Right atrium auricular region (tissue), 2 donors: ENCODE results near the gene ENOX2. TPM values are rescaled to one million over a fixed set of nuclear protein-coding genes. Genes with fewer than 3 reads are reported as not detected.

Source experiments
- DNase-seq: peaks from one replicate; pipeline ENCODE4 v3.0.0-alpha.2; 2019; ENCODE audit warnings: low spot score
- H3K27ac ChIP-seq, 2 donors: fragments of 200-600 bp; sonication (generic); 1 replicate in 1 of 2; 2 replicates in 1 of 2; pipeline ENCODE4 v1.5.1; 2016 to 2019
- H3K27me3 ChIP-seq, 2 donors: fragments of 200-600 bp; sonication (generic); one replicate each; pipeline versions ENCODE4 v1.5.1 to v1.6.0; 2017 to 2019
- H3K36me3 ChIP-seq: fragments of 200-600 bp; sonication (generic); one replicate; pipeline ENCODE4 v1.5.1; 2016
- H3K4me1 ChIP-seq, 2 donors: fragments of 200-600 bp; sonication (generic); one replicate each; pipeline versions ENCODE4 v1.5.1 to v1.6.0; 2017 to 2019
- H3K4me3 ChIP-seq, 2 donors: fragments of 200-600 bp; sonication (generic); 1 replicate in 1 of 2; 2 replicates in 1 of 2; pipeline ENCODE4 v1.5.1; 2017 to 2019; ENCODE audit warnings: mild to moderate bottlenecking in 1 of 2, moderate library complexity in 1 of 2
- H3K9me3 ChIP-seq, 2 donors: fragments of 200-600 bp; sonication (generic); one replicate each; pipeline ENCODE4 v1.5.1; 2019
- CTCF ChIP-seq, 2 donors: fragments of 200-600 bp; sonication (generic); IDR thresholded peaks; one replicate each; pipeline ENCODE4 v1.5.1; 2019; ENCODE audit warnings: antibody characterized with exemption in 2 of 2
- total RNA-seq, 2 donors: library from RNA; depleted of rRNA; stranded (reverse); fragments of >200 nt; gene quantifications; one replicate each; pipeline ENCODE4 v1.1.0, GENCODE V29; 2016

ENOX2 gene
- total RNA-seq, 2 donors from 2014 or later: 16.8 to 22.6 TPM

- TF ChIP-seq CTCF (IDR thresholded peaks at IDR 0.05): no peak
- no peak for DNase-seq
- no peaks in the 10 kb centered on the region for H3K27me3 ChIP-seq
- H3K36me3 ChIP-seq: no peaks in the 10 kb centered on the region
- H3K4me1 ChIP-seq: no peaks in the 10 kb centered on the region
- no peak overlapping the region for H3K27ac ChIP-seq
- no peaks in the 10 kb centered on the region for H3K9me3 ChIP-seq
- H3K4me3 ChIP-seq: no peak overlapping the region
These were observed 146.8 kb downstream of the ENOX2 start for GRCh38 chrX:130756233-130756632.

- Histone ChIP-seq H3K27me3 (no peaks in the 10 kb centered on the region), H3K9me3 (no peaks in the 10 kb centered on the region), H3K36me3 (no peaks in the 10 kb centered on the region), H3K4me3 (no peak overlapping the region), H3K27ac (no peak overlapping the region), H3K4me1 (no peaks in the 10 kb centered on the region)
- TF ChIP-seq CTCF (IDR thresholded peaks at IDR 0.05): no peak
- DNase-seq: no peak
These were observed 148.7 kb downstream of the ENOX2 start for GRCh38 chrX:130754353-130754752.

GRCh38 chrX:130746709-130747342 lies 156.2 kb downstream of the ENOX2 start:
- TF ChIP-seq CTCF (IDR thresholded peaks at IDR 0.05): no peak
- DNase-seq: no peak

GRCh38 chrX:130746077-130746476 lies 156.9 kb downstream of the ENOX2 start:
- Histone ChIP-seq H3K36me3 (no peaks in the 10 kb centered on the region), H3K27ac (no peak overlapping the region), H3K9me3 (no peaks in the 10 kb centered on the region), H3K4me1 (no peaks in the 10 kb centered on the region), H3K27me3 (no peaks in the 10 kb centered on the region), H3K4me3 (no peak overlapping the region)
- no peak for TF ChIP-seq CTCF (IDR thresholded peaks at IDR 0.05)
- DNase-seq: no peak

More at GRCh38 chrX:130746709-130747342, 156.2 kb downstream of the ENOX2 start:
- H3K4me1 ChIP-seq: no peaks in the 10 kb centered on the region
- H3K27ac ChIP-seq: peak overlapping the region in 1 of 2 donors; percentile 7
- H3K9me3 ChIP-seq: no peaks in the 10 kb centered on the region
- no peak overlapping the region for H3K4me3 ChIP-seq
- H3K27me3 ChIP-seq: no peaks in the 10 kb centered on the region
- no peaks in the 10 kb centered on the region for H3K36me3 ChIP-seq

- no peaks in the 10 kb centered on the region for H3K27me3 ChIP-seq
- no peak overlapping the region for H3K4me3 ChIP-seq
- H3K36me3 ChIP-seq: no peaks in the 10 kb centered on the region
- H3K27ac ChIP-seq: no peak overlapping the region
- no peak for DNase-seq
- no peaks in the 10 kb centered on the region for H3K9me3 ChIP-seq
- no peaks in the 10 kb centered on the region for H3K4me1 ChIP-seq
- no peak for TF ChIP-seq CTCF (IDR thresholded peaks at IDR 0.05)
These were observed 161.4 kb downstream of the ENOX2 start for GRCh38 chrX:130741584-130741983.

GRCh38 chrX:130741151-130741550 lies 161.9 kb downstream of the ENOX2 start:
- Histone ChIP-seq H3K4me3 (no peak overlapping the region), H3K9me3 (no peaks in the 10 kb centered on the region), H3K27ac (no peak overlapping the region), H3K27me3 (no peaks in the 10 kb centered on the region), H3K36me3 (no peaks in the 10 kb centered on the region), H3K4me1 (no peaks in the 10 kb centered on the region)
- no peak for TF ChIP-seq CTCF (IDR thresholded peaks at IDR 0.05)
- no peak for DNase-seq
